ENCODE data around the gene KCNJ11.

- TF ChIP-seq EZH2phosphoT487 (IDR thresholded peaks at IDR 0.05), result no peak
- TF ChIP-seq CTCF (IDR thresholded peaks at IDR 0.05), result no peak
These were observed 44.6 kb downstream of the KCNJ11 start for GRCh38 chr11:17343907-17344306.

Measured in neural progenitor cell (in vitro differentiated cells).